ENCODE data around the gene UBL7.
A peak's percentile ranks its signal among the peaks of the same experiment; 100 is the strongest.

Gene UBL7

GRCh38 chr15:74427607-74428441 is 33.1 kb downstream of the UBL7 start:
- no peak for DNase-seq (ENCODE audit: extremely low spot score, insufficient read length, low read depth)
- FAIRE-seq = no peak

- DNase-seq (ENCODE audit: extremely low spot score, insufficient read length, low read depth) (no peak), FAIRE-seq (no peak)
Observed at GRCh38 chr15:74426404-74427281, 34.3 kb downstream of the UBL7 start.

- FAIRE-seq = no peak
Observed at GRCh38 chr15:74425630-74426029, 35.3 kb downstream of the UBL7 start.

GRCh38 chr15:74424901-74425528 is 35.9 kb downstream of the UBL7 start:
- FAIRE-seq = no peak
- no peak for DNase-seq (ENCODE audit: extremely low spot score, insufficient read length, low read depth)

More at GRCh38 chr15:74425630-74426029, 35.3 kb downstream of the UBL7 start:
- DNase-seq (ENCODE audit: extremely low spot score, insufficient read length, low read depth) = no peak

GRCh38 chr15:74423431-74424257 is 37.3 kb downstream of the UBL7 start:
- DNase-seq (ENCODE audit: extremely low spot score, insufficient read length, low read depth) (no peak), FAIRE-seq (no peak)

GRCh38 chr15:74422652-74423430 is 38.1 kb downstream of the UBL7 start:
- DNase-seq (ENCODE audit: extremely low spot score, insufficient read length, low read depth) (no peak), FAIRE-seq (peak; percentile 73)

GRCh38 chr15:74422265-74422651 is 38.7 kb downstream of the UBL7 start:
- FAIRE-seq (no peak), DNase-seq (ENCODE audit: extremely low spot score, insufficient read length, low read depth) (no peak)

- FAIRE-seq (no peak), DNase-seq (ENCODE audit: extremely low spot score, insufficient read length, low read depth) (no peak)
Observed at GRCh38 chr15:74421302-74422245, 39.4 kb downstream of the UBL7 start.

GRCh38 chr15:74420193-74420905 is 40.6 kb downstream of the UBL7 start:
- DNase-seq (ENCODE audit: extremely low spot score, insufficient read length, low read depth) (no peak), FAIRE-seq (peak; percentile 78)

GRCh38 chr15:74419432-74419831 is 41.5 kb downstream of the UBL7 start:
- DNase-seq (ENCODE audit: extremely low spot score, insufficient read length, low read depth) = no peak
- no peak for FAIRE-seq

GRCh38 chr15:74418575-74419338 is 42.2 kb downstream of the UBL7 start:
- FAIRE-seq (no peak), DNase-seq (ENCODE audit: extremely low spot score, insufficient read length, low read depth) (no peak)

GRCh38 chr15:74417670-74418069 is 43.3 kb downstream of the UBL7 start:
- FAIRE-seq (no peak), DNase-seq (ENCODE audit: extremely low spot score, insufficient read length, low read depth) (no peak)

- FAIRE-seq (no peak), DNase-seq (ENCODE audit: extremely low spot score, insufficient read length, low read depth) (no peak)
Observed at GRCh38 chr15:74417225-74417624, 43.7 kb downstream of the UBL7 start.

- no peak for FAIRE-seq
- DNase-seq (ENCODE audit: extremely low spot score, insufficient read length, low read depth) = no peak
Observed at GRCh38 chr15:74415966-74416916, 44.7 kb downstream of the UBL7 start.

- FAIRE-seq (no peak), DNase-seq (ENCODE audit: extremely low spot score, insufficient read length, low read depth) (no peak)
Observed at GRCh38 chr15:74414603-74415338, 46.2 kb downstream of the UBL7 start.
